HG03135 (cell line): ENCODE measurements around the gene VWC2L.

ENCODE experiments used
- ATAC-seq: cut with Tn5 transposase; IDR thresholded peaks from one replicate; pipeline ENCODE4 v1.9.1; 2021; ENCODE audit warnings: mild to moderate bottlenecking, moderate library complexity; ENCODE audit not compliant: unreplicated experiment

Gene VWC2L

DNA sequence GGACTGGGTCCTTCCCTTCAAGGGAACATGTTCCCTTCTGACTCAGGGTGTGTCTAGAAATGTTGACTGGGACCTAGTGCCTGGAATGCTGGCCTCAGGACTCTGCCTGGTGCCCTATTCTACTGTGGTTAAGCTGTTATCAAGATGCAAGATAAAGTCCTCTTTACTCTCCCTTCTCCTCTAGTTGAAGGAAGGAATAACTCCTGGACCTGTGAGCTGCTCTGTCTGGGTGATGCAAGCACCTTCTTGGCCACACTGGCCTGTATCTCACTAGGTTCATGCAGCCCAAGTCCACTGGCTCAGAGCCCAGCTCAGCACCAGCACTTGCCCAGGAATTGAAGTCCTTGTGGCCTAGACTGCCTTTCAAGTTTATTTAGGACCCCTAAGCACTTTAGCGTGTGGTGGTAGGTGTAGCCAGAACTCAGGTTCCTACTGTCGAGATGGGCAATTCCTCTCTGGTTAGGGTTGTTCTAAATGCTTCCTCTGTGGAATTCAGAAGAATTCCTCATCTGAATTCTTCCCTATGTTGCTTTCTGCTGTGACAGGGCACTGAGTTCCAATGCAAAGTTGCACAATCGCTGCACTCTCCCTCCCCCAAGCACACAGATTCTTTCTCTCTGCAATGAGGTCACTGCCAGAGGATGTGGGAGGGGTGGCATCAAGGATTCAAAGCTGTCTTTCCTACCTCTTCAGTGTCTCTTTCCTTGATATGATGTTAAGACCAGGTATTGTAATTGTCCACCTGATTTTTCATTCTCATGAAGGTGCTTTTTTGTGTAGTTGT lies 54.7 kb downstream of the VWC2L start:
- no peak for ATAC-seq

DNA sequence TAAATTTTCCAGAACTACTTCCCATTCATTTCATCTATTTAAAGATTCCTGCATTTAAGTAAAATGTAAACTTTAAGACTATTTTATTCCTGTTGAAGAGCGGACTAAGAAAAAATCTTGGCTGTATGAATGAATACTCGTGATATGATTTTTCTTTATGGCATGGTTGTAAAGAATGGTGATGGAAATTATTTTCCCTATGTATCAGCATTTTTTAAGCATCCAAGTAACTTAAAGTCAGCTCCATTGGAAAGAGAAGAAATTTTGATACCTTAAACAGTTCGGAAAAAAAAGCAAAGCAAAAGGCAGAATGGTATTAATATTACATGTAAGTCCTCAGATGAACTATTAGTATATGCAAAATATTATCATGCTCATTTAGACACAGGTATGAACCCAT lies 58.9 kb downstream of the VWC2L start:
- no peak for ATAC-seq

GRCh38 chr2:214471382-214471781 lies 60.5 kb downstream of the VWC2L start:
- no peak for ATAC-seq

- no peak for ATAC-seq
Measured at GRCh38 chr2:214471990-214472389, 61.1 kb downstream of the VWC2L start.

DNA sequence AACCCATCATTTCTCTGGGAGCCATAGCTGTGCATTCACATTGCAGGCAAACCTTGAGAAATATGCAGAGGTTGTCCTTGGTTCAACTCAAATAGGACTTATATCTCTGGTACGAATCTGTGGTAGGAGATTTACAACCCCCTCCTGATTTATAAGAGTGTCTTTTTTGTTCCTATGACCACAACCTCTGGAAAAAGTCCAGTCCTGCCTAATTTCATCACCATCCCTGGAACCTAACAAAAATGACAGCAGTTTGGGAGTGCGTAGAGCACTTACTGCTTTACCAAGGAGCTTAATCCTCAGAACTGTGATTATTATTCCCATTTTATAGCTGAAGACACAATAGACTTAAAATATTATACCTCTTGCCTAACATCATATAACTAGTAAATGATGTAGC lies 66.5 kb downstream of the VWC2L start:
- no peak for ATAC-seq

DNA sequence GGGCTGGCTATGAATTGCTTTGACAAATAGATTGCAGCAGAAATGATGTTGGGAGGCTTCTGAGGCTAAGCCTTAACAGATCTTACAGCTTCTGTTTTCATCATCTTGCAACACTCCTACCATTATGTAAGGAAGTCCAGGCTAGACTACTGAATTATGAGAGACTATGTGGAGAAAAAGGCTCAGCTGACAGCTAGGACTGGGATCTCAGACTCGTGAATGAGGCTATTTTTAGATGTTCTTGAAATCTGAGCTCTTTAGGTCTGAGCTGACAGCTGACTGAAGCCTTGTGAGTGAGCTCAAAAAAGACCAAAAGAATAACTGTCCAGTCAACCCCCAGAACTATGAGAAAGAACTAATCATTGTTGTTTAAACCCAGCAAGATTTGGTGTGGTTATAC lies 70.3 kb downstream of the VWC2L start:
- no peak for ATAC-seq

GRCh38 chr2:214482728-214483127 lies 71.9 kb downstream of the VWC2L start:
- no peak for ATAC-seq

- no peak for ATAC-seq
Measured at GRCh38 chr2:214484239-214484638, 73.4 kb downstream of the VWC2L start.

DNA sequence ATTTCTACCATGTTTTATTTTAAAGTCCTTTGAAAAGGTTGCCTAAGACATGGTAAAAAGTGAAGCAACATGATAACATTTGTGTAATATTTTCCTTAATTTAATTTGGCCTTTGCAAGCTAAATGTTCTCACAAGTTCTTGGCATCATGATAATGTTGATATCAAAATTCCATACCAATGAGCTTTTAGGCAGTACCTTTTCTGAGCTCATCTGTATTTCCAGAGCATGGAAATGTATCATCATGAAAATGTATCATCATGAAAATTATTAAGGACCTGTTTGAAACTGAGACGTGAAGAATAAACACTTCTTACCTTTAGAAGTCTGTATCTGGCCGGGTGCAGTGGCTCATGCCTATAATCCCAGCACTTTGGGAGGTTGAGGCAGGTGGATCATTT lies 73.8 kb downstream of the VWC2L start:
- no peak for ATAC-seq

- ATAC-seq = no peak
Measured at GRCh38 chr2:214489181-214489580, 78.3 kb downstream of the VWC2L start.

- no peak for ATAC-seq
Measured at GRCh38 chr2:214489702-214490101, 78.8 kb downstream of the VWC2L start.

GRCh38 chr2:214492152-214492551 lies 81.3 kb downstream of the VWC2L start:
- peak; percentile 63 for ATAC-seq

DNA sequence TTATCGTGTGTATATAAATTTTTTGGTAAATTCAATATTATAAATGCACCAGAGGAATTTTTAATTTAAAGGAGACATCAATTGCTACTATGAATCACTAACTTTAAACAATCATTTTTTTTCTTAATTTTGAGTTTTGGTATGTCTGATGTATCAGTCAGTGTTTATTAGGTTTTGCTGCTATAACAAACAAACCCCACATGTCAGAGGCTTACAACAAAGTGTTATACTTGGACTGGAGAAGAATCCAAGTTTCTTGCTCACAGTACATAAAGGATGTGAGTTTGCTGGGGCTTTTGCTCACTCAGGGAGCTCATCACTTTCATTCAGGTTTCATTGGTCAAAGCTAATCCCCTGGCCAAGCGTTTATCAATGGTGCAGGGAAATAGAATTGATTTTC lies 81.8 kb downstream of the VWC2L start:
- ATAC-seq = no peak

- no peak for ATAC-seq
Measured at GRCh38 chr2:214497489-214497888, 86.6 kb downstream of the VWC2L start.

DNA sequence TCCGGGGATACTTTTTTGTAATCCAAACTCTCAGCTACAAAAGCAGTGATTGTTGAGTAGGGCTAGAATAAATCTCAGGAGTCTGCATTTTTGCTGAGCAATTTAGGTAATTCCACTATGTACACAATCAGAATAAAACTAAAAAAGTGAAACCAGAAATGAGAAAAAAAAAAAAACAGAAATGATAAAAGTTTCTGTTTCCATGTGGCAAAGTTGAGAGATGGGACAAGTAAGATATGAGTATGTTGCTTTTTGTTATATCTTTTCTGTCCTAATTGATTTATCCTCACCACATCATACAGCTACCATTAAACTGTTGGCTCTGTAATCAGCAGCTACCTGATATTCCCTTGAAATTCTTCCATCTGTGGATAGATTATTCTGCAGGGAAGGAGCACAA lies 92.7 kb downstream of the VWC2L start:
- no peak for ATAC-seq

- ATAC-seq = no peak
Measured at GRCh38 chr2:214504599-214505376, 93.9 kb downstream of the VWC2L start.

GRCh38 chr2:214507032-214507431 lies 96.2 kb downstream of the VWC2L start:
- no peak for ATAC-seq

DNA sequence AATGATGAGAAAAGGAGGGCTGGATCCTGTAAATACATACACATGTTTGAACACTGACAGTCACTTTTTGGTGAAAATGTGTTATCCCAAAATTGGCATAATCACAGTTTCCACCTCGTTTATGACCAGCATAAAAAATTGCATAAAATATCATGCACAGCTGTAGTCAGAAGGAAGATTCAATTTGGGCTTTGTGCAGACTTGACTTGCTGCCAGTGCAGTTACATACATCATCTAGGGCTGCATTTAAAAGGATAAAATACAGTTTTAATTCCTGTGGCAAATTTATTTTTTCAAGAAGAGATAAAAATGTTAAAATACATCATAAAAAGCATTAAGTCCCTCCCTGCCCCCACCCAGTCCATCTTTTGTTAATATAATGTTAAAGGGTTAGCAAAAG lies 103.8 kb downstream of the VWC2L start:
- no peak for ATAC-seq

GRCh38 chr2:214515111-214515510 lies 104.3 kb downstream of the VWC2L start:
- no peak for ATAC-seq

DNA sequence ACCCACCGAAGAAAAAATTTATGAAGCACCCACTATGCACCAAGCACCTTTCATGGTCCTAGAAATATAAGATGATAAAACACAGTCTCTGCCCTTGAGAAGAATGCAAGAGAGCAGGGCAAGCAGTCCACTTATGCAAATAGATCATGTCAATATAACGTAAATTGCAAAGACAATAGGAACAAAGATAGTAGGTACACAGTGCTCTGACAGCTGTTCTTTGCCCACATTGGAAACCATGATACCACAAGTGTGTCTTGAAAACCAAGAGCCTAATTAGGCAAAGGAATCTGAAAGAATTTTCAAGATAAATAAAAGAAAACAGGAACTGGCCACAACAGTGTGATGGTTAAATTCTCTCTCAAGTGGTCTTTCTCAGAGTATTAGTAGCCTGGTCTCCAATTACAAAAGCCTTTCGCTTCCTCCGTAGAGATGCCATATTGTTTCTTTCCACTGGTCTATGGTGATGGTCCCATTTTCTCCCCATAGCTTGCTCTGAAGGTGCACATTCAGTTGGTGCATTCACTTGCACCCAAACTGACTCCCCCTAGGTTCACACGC lies 108.5 kb downstream of the VWC2L start:
- ATAC-seq = no peak

DNA sequence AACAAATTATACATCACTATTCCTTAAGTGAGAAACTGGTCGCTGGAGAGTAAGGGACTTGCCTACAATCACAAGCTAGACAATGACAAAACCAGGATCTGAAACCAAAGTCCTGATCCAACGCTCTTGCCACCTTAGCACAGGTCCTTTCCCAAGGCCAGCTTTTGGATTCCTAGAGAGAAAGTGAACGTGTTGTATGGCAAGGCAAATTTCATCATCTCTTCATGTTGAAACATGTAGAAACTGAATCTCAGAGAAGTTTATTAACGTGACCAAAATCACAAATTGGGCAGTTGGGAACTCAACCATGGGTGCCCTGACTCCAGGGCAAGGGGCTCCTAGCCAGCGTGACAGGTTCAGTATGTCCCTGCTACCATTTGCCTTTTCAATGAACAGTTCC lies 118.2 kb downstream of the VWC2L start:
- ATAC-seq = no peak

GRCh38 chr2:214529514-214529913 lies 118.7 kb downstream of the VWC2L start:
- no peak for ATAC-seq
